HG03469 (cell line): Measurements from ENCODE around the gene SIRT3.
A peak's percentile ranks its signal among the peaks of the same experiment; 100 is the strongest.

Experiments
- ATAC-seq: cut with Tn5 transposase; IDR thresholded peaks from one replicate; pipeline ENCODE4 v1.9.1; 2021; ENCODE audit warnings: mild to moderate bottlenecking, moderate library complexity, moderate number of reproducible peaks; ENCODE audit not compliant: unreplicated experiment

Gene SIRT3

DNA sequence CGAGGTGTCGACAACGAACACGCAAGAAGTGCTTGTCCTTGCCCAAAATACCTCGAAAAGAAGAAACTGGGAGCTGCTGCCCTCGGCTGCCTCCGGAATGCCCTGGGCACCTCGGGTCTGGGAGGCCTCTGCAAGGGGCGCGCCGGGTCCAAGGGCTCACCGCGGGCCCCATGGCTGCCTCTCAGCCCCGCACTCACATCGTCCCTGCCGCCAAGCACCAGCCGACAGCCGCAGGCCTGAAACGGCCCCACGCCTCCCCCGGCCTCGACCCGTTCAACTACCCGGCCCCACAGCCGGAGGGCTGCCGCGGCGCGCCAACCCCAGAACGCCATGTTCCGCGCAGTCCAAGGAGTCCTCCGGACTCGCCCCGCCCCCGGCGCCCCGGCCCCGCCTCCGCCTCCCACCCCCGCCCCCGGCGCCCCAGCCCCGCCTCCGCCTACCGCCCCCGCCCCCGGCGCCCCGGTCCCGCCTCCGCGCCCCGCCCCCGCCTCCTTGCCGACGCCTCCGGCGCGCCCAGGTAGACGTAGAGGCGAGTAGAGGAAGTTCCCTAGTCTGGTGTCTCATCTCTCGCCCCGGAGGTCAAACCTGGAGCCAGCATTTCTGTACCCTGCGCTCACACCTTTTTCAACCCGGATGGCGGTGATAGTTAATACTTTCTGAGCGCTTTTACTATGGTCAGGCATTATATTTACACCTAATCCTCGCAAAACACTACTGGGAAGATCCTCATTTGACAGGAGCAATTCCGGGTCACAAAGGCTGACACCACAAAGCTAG, at the start of gene SIRT3:
TSS of gene SIRT3 (minus strand) at position 346 of the 777 bp plus-strand sequence. CDS start at position 332, 14 bp downstream.
- ATAC-seq = peak; percentile 38

DNA sequence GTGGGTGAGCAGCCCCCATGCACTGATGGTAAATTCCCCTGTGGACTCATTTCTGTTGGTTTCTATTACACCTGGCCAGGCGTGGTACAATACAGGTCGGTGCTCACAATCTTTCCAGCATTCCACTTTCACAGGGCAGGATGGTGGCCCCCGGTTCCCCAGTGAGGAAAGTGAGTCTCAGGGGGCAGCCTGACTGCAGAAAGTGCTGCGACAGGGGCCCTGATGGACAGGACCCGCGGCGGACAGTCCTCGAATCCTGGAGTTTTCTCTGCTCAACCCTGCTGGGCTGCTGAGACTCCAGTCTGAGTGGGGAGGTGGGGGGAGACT, 49.7 kb upstream of the SIRT3 start:
- no peak for ATAC-seq

DNA sequence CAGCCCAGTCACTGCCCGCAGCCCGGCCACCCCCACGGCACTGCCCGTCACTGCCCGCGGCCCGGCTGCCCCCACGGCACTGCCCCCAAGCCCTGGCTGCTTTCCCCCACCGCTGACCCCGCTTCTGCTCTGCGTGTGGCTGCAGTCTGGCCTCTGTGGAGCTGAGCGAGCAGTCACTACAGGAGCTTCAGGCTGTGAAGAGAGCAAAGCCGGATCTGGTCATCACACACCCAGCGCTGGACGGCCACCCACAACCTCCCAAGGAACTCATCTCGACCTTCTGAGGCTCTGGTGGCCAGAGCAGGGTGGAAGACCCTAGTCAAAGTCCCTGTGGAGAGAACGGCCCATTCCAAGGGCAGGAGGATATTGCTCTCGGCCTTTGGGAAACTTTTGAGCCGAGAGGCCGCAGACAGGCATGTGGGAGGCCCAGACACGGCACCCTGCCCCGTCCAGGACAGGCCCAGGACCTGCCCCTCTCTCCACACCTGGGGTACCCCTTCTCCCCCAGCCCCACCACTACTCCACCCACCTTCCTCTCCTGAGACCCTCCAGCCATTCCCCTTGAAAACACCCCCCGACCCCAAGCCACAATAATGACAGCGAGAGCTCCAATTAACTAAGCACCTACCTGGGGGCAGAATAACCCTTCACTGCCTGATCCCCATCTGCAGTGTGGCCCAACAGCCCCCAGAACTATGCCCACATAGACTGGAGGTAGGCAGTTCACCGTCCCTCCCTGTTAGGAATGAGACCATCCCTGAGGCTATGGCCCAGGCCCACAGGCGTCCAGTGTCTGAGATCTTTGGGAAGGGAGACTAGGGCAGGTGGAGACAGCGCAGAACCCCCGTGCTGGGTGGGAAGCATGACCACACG, 49.1 kb upstream of the SIRT3 start:
- ATAC-seq = no peak

DNA sequence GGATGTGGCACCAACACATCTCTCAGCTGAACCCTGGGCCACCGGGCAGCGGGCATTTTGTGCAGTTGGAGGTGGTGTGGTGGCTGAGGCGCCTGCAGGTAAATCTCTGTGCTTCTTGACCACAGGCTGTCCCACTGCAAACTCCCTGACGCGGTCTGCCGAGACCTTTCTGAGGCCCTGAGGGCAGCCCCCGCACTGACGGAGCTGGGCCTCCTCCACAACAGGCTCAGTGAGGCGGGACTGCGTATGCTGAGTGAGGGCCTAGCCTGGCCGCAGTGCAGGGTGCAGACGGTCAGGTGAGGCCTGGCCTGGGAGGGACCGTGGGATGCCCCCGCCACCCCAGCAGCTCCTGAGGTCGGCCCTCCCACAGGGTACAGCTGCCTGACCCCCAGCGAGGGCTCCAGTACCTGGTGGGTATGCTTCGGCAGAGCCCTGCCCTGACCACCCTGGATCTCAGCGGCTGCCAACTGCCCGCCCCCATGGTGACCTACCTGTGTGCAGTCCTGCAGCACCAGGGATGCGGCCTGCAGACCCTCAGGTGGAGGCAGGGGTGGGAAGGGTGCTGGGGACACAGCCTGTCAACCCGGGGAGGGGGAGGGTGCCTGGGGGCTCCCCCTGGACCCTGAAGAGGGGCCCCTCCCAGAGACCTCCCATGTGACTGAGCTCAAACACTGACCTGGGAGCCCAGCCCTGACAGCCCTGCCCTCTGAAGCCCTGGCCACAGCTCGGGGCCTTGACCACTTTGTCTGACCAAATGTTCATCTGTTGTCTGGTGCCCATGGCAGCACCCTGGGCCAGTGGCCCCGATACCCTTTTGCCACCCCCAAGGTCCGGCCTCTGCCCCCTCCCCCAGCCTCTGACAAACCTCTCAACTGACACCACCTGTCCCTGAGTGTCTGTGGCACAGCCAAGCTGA, 48.2 kb upstream of the SIRT3 start:
- ATAC-seq = no peak

DNA sequence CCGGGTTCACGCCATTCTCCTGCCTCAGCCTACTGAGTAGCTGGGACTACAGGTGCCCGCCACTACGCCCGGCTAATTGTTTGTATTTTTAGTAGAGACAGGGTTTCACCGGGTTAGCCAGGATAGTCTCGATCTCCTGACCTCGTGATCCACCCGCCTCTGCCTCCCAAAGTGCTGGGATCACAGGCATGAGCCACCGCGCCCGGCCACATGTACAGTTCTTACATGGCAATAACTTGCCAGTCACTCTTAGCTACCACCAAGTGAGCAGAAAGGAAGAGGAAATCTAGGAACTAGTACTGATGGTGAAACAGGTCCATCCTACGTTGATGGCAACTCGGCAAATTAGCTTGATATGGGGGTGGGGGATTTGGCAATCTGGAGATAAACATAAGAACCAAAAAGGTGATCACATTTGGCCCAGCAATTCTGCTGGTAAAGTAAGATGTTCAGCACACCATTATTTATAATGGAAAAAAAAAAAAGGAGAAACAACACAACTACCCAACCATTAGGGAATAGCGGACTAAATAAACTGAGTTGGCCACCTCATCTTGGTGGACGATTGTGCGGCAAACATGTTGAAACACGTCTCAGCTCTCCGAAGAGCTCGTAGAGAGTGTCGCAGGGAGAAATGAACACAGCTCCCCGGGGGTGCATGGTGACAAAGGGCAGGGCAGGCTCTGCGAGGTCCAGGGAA, 47.4 kb upstream of the SIRT3 start:
- ATAC-seq = no peak

DNA sequence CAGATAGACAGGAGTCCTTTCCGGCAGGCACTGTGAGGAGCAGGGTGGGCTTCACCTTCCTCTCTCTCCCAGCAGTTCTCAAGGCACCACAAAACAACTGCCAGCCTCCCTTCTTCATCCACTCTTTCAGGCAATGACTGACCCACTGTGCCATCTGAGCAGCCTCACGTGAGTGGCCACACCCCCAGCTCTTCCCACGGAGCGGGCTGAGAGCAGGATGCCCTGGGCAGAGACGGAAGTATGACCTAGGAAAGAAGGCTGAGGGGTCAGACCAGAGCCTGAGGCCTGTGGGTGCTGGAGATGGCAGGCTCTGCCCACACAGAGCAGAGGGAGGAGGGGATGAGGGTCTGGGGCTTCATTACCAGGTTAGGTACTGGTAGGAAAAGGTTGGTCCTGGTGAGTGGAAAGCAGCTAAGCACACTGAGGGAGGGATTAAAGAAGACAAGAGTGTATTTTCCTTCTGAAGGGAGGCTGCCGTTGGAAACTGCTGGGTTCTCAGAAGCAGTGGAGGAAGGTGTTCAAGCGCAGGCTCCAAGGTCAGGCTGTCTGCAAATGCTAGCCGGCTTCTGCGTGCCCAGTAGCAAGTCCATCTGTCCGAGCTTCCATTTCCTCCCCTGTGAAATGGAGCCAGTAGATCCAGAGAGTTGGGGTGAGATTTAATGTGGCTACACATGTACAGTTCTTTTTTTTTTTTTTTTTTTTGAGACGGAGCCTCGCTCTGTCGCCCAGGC, 46.7 kb upstream of the SIRT3 start:
- ATAC-seq = no peak

DNA sequence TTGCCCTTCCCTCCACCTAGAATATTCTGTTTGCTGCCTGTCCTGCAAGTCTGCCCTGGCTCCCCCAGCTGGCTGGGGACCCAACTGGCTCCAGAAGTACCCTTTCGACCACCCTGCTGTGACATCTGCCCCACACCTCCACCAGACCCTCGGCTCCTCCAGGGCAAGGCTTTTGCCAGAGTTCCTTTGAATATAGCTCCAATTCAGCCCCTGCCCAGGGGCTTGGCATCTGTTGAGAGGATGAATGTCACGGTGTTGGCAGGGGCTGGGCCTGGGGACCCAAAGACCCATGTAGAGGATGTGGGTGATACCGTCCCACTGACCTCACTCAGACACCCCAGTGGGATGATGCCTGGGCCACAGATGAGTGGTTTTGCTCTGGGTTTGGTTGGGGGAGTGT, 46.0 kb upstream of the SIRT3 start:
- ATAC-seq = no peak

DNA sequence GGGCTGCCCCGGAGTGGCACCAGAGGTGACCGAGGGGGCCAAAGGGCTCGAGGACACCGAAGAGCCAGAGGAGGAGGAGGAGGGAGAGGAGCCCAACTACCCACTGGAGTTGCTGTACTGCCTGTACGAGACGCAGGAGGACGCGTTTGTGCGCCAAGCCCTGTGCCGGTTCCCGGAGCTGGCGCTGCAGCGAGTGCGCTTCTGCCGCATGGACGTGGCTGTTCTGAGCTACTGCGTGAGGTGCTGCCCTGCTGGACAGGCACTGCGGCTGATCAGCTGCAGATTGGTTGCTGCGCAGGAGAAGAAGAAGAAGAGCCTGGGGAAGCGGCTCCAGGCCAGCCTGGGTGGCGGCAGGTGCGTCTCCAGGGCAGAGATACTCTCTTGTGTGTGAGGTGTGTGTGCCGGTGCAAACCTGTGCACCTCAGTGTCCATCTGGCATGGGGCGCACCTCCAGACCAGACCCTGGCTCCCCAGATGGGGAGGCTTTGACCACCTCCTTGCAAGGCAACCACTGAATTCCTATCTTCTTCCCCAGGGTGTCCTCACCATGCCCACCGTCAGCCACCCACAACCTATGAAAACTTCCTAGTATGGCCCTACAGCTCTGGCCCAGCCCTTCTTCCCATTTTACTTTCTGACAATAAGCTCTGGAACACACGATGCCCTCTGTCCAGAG, 45.5 kb upstream of the SIRT3 start:
- ATAC-seq = no peak

DNA sequence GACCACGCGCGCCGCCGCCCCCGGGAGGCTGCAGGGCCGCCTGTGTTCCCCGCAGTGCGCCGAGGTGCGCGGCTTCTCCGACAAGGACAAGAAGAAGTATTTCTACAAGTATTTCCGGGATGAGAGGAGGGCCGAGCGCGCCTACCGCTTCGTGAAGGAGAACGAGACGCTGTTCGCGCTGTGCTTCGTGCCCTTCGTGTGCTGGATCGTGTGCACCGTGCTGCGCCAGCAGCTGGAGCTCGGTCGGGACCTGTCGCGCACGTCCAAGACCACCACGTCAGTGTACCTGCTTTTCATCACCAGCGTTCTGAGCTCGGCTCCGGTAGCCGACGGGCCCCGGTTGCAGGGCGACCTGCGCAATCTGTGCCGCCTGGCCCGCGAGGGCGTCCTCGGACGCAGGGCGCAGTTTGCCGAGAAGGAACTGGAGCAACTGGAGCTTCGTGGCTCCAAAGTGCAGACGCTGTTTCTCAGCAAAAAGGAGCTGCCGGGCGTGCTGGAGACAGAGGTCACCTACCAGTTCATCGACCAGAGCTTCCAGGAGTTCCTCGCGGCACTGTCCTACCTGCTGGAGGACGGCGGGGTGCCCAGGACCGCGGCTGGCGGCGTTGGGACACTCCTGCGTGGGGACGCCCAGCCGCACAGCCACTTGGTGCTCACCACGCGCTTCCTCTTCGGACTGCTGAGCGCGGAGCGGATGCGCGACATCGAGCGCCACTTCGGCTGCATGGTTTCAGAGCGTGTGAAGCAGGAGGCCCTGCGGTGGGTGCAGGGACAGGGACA, 44.8 kb upstream of the SIRT3 start:
- no peak for ATAC-seq

DNA sequence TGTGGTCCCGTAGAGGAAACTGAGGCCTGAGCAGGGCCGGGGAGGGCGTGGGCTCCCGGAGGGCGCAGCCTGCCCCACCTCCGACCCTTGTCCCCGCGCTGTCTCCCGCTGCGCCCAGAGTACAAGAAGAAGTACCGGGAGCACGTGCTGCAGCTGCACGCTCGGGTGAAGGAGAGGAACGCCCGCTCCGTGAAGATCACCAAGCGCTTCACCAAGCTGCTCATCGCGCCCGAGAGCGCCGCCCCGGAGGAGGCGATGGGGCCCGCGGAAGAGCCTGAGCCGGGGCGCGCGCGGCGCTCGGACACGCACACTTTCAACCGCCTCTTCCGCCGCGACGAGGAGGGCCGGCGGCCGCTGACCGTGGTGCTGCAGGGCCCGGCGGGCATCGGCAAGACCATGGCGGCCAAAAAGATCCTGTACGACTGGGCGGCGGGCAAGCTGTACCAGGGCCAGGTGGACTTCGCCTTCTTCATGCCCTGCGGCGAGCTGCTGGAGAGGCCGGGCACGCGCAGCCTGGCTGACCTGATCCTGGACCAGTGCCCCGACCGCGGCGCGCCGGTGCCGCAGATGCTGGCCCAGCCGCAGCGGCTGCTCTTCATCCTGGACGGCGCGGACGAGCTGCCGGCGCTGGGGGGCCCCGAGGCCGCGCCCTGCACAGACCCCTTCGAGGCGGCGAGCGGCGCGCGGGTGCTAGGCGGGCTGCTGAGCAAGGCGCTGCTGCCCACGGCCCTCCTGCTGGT, 44.0 kb upstream of the SIRT3 start:
- no peak for ATAC-seq

DNA sequence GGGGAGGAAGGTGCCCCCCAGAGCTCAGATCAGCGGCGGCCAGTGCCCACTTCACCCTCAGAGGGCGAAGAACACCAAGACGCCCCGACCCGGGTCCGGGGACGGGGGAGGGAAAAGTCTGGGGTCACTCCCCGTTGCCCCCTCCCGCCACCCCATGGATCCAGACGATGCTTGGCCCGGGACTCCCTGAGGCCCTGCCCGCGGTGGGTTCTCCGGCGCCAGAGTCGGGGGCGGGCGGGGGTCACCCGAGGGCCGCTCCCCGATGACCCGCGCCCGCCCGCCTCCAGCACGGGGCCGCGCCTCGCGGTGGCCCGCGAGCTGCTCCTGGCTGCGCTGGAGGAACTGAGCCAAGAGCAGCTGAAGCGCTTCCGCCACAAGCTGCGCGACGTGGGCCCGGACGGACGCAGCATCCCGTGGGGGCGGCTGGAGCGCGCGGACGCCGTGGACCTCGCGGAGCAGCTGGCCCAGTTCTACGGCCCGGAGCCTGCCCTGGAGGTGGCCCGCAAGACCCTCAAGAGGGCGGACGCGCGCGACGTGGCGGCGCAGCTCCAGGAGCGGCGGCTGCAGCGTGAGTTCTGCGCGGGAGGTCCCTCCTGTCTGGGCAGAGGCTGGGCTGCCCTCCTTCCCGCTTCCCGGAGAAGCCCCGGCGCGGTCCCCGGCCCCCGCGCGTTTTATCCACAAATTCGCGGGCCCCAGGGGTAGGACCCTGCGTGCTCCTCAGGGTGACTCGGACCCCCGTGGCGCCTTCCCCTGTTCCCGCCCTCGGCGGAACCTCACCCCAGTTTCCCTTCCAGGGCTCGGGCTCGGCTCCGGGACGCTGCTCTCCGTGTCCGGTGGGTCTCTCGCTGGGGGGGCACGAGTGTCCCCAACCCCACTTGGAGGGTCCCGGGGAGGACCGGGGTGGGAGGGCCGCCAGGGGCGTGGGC, 43.2 kb upstream of the SIRT3 start:
- ATAC-seq = no peak

DNA sequence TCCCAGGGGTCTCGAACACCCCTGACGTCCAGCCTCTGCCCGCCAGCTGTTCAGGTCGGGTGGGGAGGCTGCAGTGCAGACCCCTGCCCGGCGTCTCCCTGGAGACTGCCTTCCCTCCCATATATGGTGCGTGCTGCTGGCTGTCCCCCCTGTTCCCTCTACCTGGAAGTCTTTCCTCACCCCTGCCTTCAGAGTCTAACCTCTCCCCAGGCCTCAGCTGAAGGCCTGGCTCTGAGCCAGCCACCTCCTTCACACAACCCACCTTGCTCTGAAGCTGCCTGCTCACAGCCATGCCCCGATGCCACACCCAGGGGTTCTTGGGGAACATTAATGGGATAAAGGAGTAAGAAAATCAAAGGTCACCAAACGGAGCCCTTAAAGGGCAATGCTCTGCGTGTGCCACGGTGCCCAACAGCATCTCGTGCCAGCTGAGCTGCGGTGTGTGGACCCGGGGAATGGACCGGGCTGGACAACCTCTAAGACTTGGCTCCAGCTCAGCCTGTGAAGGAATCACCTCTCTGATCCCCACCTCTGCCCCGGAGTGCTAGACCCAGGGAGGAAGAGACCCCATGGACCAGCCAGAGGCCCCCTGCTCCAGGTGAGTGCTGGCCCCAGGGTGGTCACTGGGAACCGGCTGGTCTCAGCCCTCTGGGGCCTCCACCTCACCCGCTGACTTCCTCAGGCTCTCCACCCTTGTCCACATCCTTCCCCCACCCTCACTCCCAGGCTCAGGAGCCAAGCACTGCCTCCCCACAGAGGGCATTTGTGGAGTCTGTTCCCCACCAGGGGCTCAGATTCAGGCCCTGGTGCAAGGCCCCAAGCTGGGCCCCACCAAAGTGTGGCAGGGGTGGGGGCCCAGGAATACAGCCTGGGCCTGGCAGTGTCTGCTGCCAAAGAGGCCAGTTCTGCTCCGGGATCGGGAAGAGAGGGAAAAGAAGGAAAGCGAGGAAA, 42.1 kb upstream of the SIRT3 start, which contains the start of gene NLRP6:
TSS of gene NLRP6 (plus strand) at position 407 of the 951 bp plus-strand sequence. CDS start at position 570, 163 bp downstream.
- ATAC-seq = no peak

DNA sequence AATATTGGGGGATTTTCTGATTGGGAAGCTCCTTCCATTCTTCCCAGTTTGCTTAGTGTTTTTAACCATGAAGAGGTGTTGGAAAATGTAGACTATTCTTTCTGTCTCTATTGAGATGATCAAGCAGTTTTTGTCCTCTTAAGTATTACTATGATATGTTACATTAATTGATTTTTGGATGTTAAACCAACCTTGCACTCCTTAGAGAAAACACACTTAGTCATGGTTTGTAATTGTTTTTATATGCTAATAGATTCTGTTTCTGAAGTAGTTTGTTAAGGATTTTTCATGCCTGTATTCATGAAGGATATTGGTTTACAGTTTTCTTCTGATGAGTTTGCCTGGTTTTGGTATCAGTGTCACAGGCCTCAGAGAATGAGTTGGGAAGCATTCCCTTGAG, 40.1 kb upstream of the SIRT3 start:
- ATAC-seq = no peak

DNA sequence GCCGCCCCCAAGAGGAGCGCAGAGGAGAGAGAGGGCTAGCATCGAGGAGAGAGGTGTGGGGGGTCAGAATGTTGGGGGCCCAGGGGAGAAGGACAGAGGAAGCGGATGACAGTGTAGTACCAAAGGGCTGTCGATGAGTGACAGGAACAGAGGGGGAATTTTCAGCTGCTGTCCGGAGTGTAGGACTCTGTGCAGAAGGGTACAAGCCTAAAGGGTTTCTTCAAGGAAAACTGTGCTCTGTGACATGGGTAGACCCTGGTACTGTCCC, 36.7 kb upstream of the SIRT3 start:
- no peak for ATAC-seq

DNA sequence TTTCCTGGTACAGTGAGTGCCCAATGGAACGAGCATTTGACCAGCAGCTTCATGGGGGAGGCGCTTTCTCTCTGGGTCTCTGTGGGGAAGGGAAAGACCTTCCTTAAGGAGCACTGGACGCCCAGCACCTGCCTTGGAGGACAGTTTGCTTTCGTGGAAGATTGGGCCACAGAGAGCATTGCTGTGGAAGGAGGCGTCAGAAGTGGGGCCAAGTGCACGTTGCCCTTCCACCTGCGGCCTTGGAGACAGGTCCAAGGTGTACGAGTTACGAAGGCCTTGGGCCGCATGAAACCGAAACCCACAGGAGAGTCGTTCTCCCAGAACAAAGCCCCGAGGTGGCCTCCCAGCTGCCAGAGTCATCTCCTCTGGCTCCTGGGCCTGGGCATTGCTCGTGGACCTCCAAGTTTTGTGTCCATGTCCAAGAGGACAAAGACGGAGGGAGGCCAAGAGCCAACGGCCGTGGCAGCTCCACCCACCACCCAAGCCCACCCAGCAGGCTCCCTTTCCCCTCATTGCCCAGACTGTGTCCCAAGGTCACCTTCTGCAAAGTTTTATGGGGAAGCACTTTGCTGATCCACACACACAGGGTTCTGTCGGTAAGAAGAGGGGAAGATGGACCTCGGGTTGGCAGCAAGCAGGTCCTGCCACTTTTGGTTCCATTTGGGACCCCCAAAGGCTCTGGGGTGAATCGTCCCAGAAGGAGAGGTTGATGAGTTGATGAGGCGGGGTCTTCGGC, 36.2 kb upstream of the SIRT3 start:
- ATAC-seq = no peak
